Activated naive CD8-positive, alpha-beta T cell treated with anti-CD3 and anti-CD28 coated beads, Interleukin-2, amount 50 U/mL, for 24 hours (primary cell): ENCODE data around the gene PPL.
A peak's percentile ranks its signal among the peaks of the same experiment; 100 is the strongest.
"Not testable (repeated sequence)": the region's sequence is repeated elsewhere in the genome, so short reads cannot be mapped to it uniquely, and the experiment has no call there.

ENCODE experiments used
- ATAC-seq: fragments of 150-1000 bp; cut with Tn5 transposase; one replicate; pipeline ENCODE4 v1.10.0; 2021
- DNase-seq: peaks from one replicate; pipeline ENCODE4 v3.0.0; 2021
- H3K27ac Mint-ChIP-seq: one replicate; pipeline ENCODE4 v1.8.0; 2021; ENCODE audit warnings: mild to moderate bottlenecking, mixed read lengths
- H3K27me3 Mint-ChIP-seq: one replicate; pipeline ENCODE4 v1.8.0; 2021; ENCODE audit warnings: mixed read lengths
- H3K36me3 Mint-ChIP-seq: one replicate; pipeline ENCODE4 v1.8.0; 2021; ENCODE audit warnings: low read depth, mixed read lengths
- H3K4me1 Mint-ChIP-seq: one replicate; pipeline ENCODE4 v1.8.0; 2021; ENCODE audit warnings: mixed read lengths
- H3K4me3 Mint-ChIP-seq: one replicate; pipeline ENCODE4 v1.8.0; 2021; ENCODE audit warnings: mild to moderate bottlenecking, moderate library complexity, mixed read lengths
- H3K9me3 Mint-ChIP-seq: one replicate; pipeline ENCODE4 v1.8.0; 2021; ENCODE audit warnings: mixed read lengths

PPL gene

GRCh38 chr16:4936991-4937781 lies at the start of gene PPL:
Gene PPL (minus strand): TSS chr16:4937148. CDS start chr16:4937045, 103 bp downstream.
- ATAC-seq: peak; percentile 18
- Mint-ChIP-seq H3K36me3 (no peaks in the 10 kb centered on the region), H3K27me3 (peaks cover 50% of the 10 kb centered on the region), H3K4me1 (peaks cover 4% of the 10 kb centered on the region), H3K27ac (no peak within 1 kb of the TSS), H3K9me3 (no peaks in the 10 kb centered on the region), H3K4me3 (peak within 1 kb of the TSS; percentile 17)
- DNase-seq: peak; percentile 11

- Mint-ChIP-seq H3K36me3 (no peaks in the 10 kb centered on the region), H3K4me3 (no peak overlapping the region), H3K27me3 (peaks cover 43% of the 10 kb centered on the region), H3K9me3 (no peaks in the 10 kb centered on the region), H3K27ac (no peak overlapping the region), H3K4me1 (peaks cover 2% of the 10 kb centered on the region)
- no peak for ATAC-seq
- DNase-seq: no peak
Measured at GRCh38 chr16:4984174-4984990, 47.4 kb upstream of the PPL start.

- H3K4me1 Mint-ChIP-seq: no peaks in the 10 kb centered on the region
- no peak overlapping the region for H3K4me3 Mint-ChIP-seq
Measured at GRCh38 chr16:4982056-4982867, 45.3 kb upstream of the PPL start.

GRCh38 chr16:4981473-4981872 lies 44.5 kb upstream of the PPL start:
- DNase-seq (no peak), ATAC-seq (no peak)
- H3K27ac Mint-ChIP-seq: no peak overlapping the region
- H3K4me1 Mint-ChIP-seq: no peaks in the 10 kb centered on the region
- H3K9me3 Mint-ChIP-seq: no peaks in the 10 kb centered on the region
- no peak overlapping the region for H3K4me3 Mint-ChIP-seq
- peaks cover 17% of the 10 kb centered on the region for H3K27me3 Mint-ChIP-seq
- no peaks in the 10 kb centered on the region for H3K36me3 Mint-ChIP-seq

More at GRCh38 chr16:4982056-4982867, 45.3 kb upstream of the PPL start:
- ATAC-seq: no peak
- DNase-seq: no peak
- Mint-ChIP-seq H3K9me3 (no peaks in the 10 kb centered on the region), H3K27me3 (peaks cover 25% of the 10 kb centered on the region), H3K36me3 (no peaks in the 10 kb centered on the region), H3K27ac (no peak overlapping the region)

- H3K9me3 Mint-ChIP-seq: no peaks in the 10 kb centered on the region
- H3K4me1 Mint-ChIP-seq: no peaks in the 10 kb centered on the region
Measured at GRCh38 chr16:4980691-4981090, 43.7 kb upstream of the PPL start.

GRCh38 chr16:4979736-4980660 lies 43.0 kb upstream of the PPL start:
- Mint-ChIP-seq H3K36me3 (no peaks in the 10 kb centered on the region), H3K4me3 (no peak overlapping the region), H3K4me1 (no peaks in the 10 kb centered on the region), H3K27me3 (peaks cover 10% of the 10 kb centered on the region), H3K9me3 (no peaks in the 10 kb centered on the region), H3K27ac (no peak overlapping the region)
- ATAC-seq (no peak), DNase-seq (no peak)

More at GRCh38 chr16:4980691-4981090, 43.7 kb upstream of the PPL start:
- Mint-ChIP-seq H3K4me3 (no peak overlapping the region), H3K27me3 (peaks cover 10% of the 10 kb centered on the region), H3K36me3 (no peaks in the 10 kb centered on the region), H3K27ac (no peak overlapping the region)
- DNase-seq (no peak), ATAC-seq (no peak)

GRCh38 chr16:4979164-4979563 lies 42.2 kb upstream of the PPL start:
- no peak overlapping the region for H3K27ac Mint-ChIP-seq
- ATAC-seq (no peak), DNase-seq (no peak)
- H3K27me3 Mint-ChIP-seq: peaks cover 10% of the 10 kb centered on the region
- H3K4me1 Mint-ChIP-seq: no peaks in the 10 kb centered on the region
- H3K4me3 Mint-ChIP-seq: no peak overlapping the region
- H3K36me3 Mint-ChIP-seq: no peaks in the 10 kb centered on the region
- no peaks in the 10 kb centered on the region for H3K9me3 Mint-ChIP-seq

- DNase-seq (no peak), ATAC-seq (no peak)
- Mint-ChIP-seq H3K36me3 (no peaks in the 10 kb centered on the region), H3K27me3 (peaks cover 12% of the 10 kb centered on the region), H3K27ac (no peak overlapping the region), H3K4me1 (peaks cover 4% of the 10 kb centered on the region), H3K4me3 (no peak overlapping the region), H3K9me3 (no peaks in the 10 kb centered on the region)
Measured at GRCh38 chr16:4976611-4977145, 39.7 kb upstream of the PPL start.

- ATAC-seq: peak; percentile 10
- DNase-seq: no peak
- H3K4me3 Mint-ChIP-seq: no peak overlapping the region
- H3K27ac Mint-ChIP-seq: no peak overlapping the region
- no peaks in the 10 kb centered on the region for H3K36me3 Mint-ChIP-seq
- H3K27me3 Mint-ChIP-seq: peaks cover 18% of the 10 kb centered on the region
- peaks cover 4% of the 10 kb centered on the region for H3K4me1 Mint-ChIP-seq
- no peaks in the 10 kb centered on the region for H3K9me3 Mint-ChIP-seq
Measured at GRCh38 chr16:4976079-4976478, 39.1 kb upstream of the PPL start.

- no peak for DNase-seq
- no peaks in the 10 kb centered on the region for H3K36me3 Mint-ChIP-seq
- peaks cover 4% of the 10 kb centered on the region for H3K4me1 Mint-ChIP-seq
- H3K9me3 Mint-ChIP-seq: no peaks in the 10 kb centered on the region
- peaks cover 12% of the 10 kb centered on the region for H3K27me3 Mint-ChIP-seq
- no peak overlapping the region for H3K27ac Mint-ChIP-seq
- ATAC-seq: no peak
- no peak overlapping the region for H3K4me3 Mint-ChIP-seq
Measured at GRCh38 chr16:4972938-4973587, 36.1 kb upstream of the PPL start.

GRCh38 chr16:4970010-4970409 lies 33.1 kb upstream of the PPL start:
- Mint-ChIP-seq H3K36me3 (no peaks in the 10 kb centered on the region), H3K9me3 (no peaks in the 10 kb centered on the region), H3K4me3 (no peak overlapping the region), H3K27me3 (peaks cover 12% of the 10 kb centered on the region), H3K4me1 (peaks cover 4% of the 10 kb centered on the region), H3K27ac (no peak overlapping the region)
- DNase-seq (no peak), ATAC-seq (no peak)

GRCh38 chr16:4968879-4969483 lies 32.0 kb upstream of the PPL start:
- no peaks in the 10 kb centered on the region for H3K9me3 Mint-ChIP-seq
- DNase-seq (no peak), ATAC-seq (no peak)
- H3K27ac Mint-ChIP-seq: no peak overlapping the region
- no peaks in the 10 kb centered on the region for H3K36me3 Mint-ChIP-seq
- H3K4me1 Mint-ChIP-seq: peaks cover 4% of the 10 kb centered on the region
- H3K4me3 Mint-ChIP-seq: no peak overlapping the region
- H3K27me3 Mint-ChIP-seq: peaks cover 12% of the 10 kb centered on the region

- not testable (repeated sequence) for H3K4me1 Mint-ChIP-seq, ATAC-seq
- peaks cover 12% of the 10 kb centered on the region for H3K27me3 Mint-ChIP-seq
Measured at GRCh38 chr16:4968278-4968677, 31.3 kb upstream of the PPL start.

More at GRCh38 chr16:4968278-4968677, 31.3 kb upstream of the PPL start:
- not testable (repeated sequence) for H3K27ac Mint-ChIP-seq, H3K36me3 Mint-ChIP-seq, H3K4me3 Mint-ChIP-seq, DNase-seq, H3K9me3 Mint-ChIP-seq
